AG04449 (cell line): ENCODE data around the gene PLAGL1.

Source experiments
- CTCF ChIA-PET: fragments of 350-600 bp; formaldehyde crosslinking; extraction: SDS; loops from one replicate; lab custom pipeline; 2021; ENCODE audit warnings: antibody characterized with exemption; lab: Yijun Ruan, JAX
- POLR2A ChIA-PET: fragments of 400-600, 350-600 bp; formaldehyde crosslinking; extraction: SDS; loops from one replicate; lab custom pipeline; 2020; ENCODE audit warnings: antibody characterized with exemption, inconsistent platforms; lab: Yijun Ruan, JAX
- DNase-seq: peaks from one replicate; pipeline ENCODE4 v3.0.0-alpha.2; 2010; ENCODE audit warnings: low read depth, low spot score
- H3K4me3 ChIP-seq: 2 replicates; pipeline ENCODE4 v1.5.1; 2011; ENCODE audit warnings: low read depth, mild to moderate bottlenecking, control low read depth, low read length
- TF ChIP-seq, protein P1 (sequence below): IDR thresholded peaks from one replicate; pipeline ENCODE4 v1.5.1; 2011; ENCODE audit warnings: mild to moderate bottlenecking, moderate library complexity, low read length, control low read depth, inconsistent platforms; ENCODE audit not compliant: insufficient read depth; ENCODE audit errors: missing control alignments

PLAGL1 gene

GRCh38 chr6:144036835-144037195 lies 28.8 kb upstream of the PLAGL1 start:
- POLR2A ChIA-PET: no interaction called here
- TF ChIP-seq, protein P1, sequence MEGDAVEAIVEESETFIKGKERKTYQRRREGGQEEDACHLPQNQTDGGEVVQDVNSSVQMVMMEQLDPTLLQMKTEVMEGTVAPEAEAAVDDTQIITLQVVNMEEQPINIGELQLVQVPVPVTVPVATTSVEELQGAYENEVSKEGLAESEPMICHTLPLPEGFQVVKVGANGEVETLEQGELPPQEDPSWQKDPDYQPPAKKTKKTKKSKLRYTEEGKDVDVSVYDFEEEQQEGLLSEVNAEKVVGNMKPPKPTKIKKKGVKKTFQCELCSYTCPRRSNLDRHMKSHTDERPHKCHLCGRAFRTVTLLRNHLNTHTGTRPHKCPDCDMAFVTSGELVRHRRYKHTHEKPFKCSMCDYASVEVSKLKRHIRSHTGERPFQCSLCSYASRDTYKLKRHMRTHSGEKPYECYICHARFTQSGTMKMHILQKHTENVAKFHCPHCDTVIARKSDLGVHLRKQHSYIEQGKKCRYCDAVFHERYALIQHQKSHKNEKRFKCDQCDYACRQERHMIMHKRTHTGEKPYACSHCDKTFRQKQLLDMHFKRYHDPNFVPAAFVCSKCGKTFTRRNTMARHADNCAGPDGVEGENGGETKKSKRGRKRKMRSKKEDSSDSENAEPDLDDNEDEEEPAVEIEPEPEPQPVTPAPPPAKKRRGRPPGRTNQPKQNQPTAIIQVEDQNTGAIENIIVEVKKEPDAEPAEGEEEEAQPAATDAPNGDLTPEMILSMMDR: no peak
- no peak for DNase-seq
- CTCF ChIA-PET: interaction anchor here (0.6 to 1.8 kb wide), 6 partner anchors 17 to 526 kb away, joined by 3 to 4 read pairs (median 4); no protein-coding TSS in a partner anchor
- peak overlapping the region; percentile 48 for H3K4me3 ChIP-seq

DNA sequence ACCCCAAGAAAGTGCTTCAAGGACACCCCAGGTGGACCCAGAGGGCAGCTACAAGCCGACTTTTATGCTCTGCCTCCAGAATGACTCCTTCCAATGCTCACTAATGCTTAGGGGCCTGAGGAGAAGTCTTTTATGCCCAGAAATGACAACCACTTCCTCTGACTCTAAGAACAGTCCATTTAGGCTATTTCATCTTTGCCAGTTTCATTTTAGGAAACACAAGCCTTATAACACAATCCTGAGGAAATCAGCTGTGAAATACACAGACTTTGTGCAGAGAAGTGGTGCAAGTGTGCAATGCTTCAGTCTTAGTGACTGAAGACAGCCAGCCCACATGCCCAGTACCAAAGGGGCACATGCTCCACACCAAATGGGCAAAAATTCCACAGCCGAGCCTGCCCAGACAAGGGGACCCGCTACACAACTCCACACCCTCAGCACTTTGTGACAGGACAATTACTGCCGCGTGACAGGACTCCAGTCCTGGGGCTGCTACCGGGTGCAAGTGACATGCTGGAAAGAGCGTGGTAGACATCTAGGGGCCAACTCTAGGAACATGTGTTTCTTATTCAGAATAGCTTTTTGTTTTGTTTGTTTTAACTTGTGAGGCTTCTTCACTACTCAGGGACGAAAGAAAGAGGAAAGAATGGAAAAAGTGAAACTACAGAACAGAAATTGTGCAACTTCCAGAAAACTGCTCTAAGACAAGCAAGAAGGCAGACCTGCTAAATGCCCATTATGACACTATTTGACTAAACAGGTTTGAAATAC lies 28.2 kb upstream of the PLAGL1 start:
- H3K4me3 ChIP-seq: peak overlapping the region; percentile 48
- TF ChIP-seq, protein P1: no peak
- POLR2A ChIA-PET: no interaction called here
- no peak for DNase-seq
- CTCF ChIA-PET: interaction anchor here (0.9 to 1.8 kb wide), 5 partner anchors 17 to 461 kb away, joined by 3 to 4 read pairs (median 4); no protein-coding TSS in a partner anchor

GRCh38 chr6:144035416-144035815 lies 27.4 kb upstream of the PLAGL1 start:
- TF ChIP-seq, protein P1: no peak
- H3K4me3 ChIP-seq: no peak overlapping the region
- POLR2A ChIA-PET: no interaction called here
- CTCF ChIA-PET: interaction anchor here (1.8 kb wide), 1 partner anchor 95 kb away, joined by 4 read pairs; no protein-coding TSS in a partner anchor
- no peak for DNase-seq

GRCh38 chr6:144033816-144034735 lies 26.0 kb upstream of the PLAGL1 start:
- TF ChIP-seq, protein P1: no peak
- no peak overlapping the region for H3K4me3 ChIP-seq
- POLR2A ChIA-PET: no interaction called here
- no peak for DNase-seq
- CTCF ChIA-PET: interaction anchor here (0.8 to 1.2 kb wide), 4 partner anchors 10 to 458 kb away, joined by 3 to 4 read pairs (median 4); no protein-coding TSS in a partner anchor

GRCh38 chr6:144029452-144029851 lies 21.4 kb upstream of the PLAGL1 start:
- ChIA-PET POLR2A (no interaction called here), CTCF (interaction anchor here (1.3 to 2.4 kb wide), 3 partner anchors 16 to 190 kb away, joined by 3 to 11 read pairs (median 4); no protein-coding TSS in a partner anchor)
- no peak for DNase-seq
- no peak overlapping the region for H3K4me3 ChIP-seq
- TF ChIP-seq, protein P1: no peak
